ENCODE measurements around the gene DEDD2.

GRCh38 chr19:42174958-42175734 is 42.3 kb downstream of the DEDD2 start:
- TF ChIP-seq CTCF (conservative IDR thresholded peaks at IDR 0.05) = no peak
- TF ChIP-seq EZH2 (IDR thresholded peaks at IDR 0.05; ENCODE audit: low read depth) = no peak
